Astrocyte of the cerebellum (primary cell): ENCODE results near the gene HTT.

Source experiments
- DNase-seq: peaks from one replicate; pipeline ENCODE4 v3.0.0-alpha.2; 2011; ENCODE audit warnings: low read depth
- H3K4me3 ChIP-seq: 2 replicates; pipeline ENCODE4 v1.5.1; 2011; ENCODE audit warnings: mild to moderate bottlenecking, low read depth, low read length, moderate library complexity
- in situ Hi-C: cut with HindIII; loops from 2 replicates; pipeline ENCODE4 v1.10.0; 2017; ENCODE audit warnings: low sequenced_read_pairs
- TF ChIP-seq, protein P1 (sequence below): IDR thresholded peaks from 2 replicates; pipeline ENCODE4 v1.5.1; 2012; ENCODE audit warnings: low read length, low read depth, moderate library complexity, mild to moderate bottlenecking; ENCODE audit errors: missing control alignments

HTT gene

DNA sequence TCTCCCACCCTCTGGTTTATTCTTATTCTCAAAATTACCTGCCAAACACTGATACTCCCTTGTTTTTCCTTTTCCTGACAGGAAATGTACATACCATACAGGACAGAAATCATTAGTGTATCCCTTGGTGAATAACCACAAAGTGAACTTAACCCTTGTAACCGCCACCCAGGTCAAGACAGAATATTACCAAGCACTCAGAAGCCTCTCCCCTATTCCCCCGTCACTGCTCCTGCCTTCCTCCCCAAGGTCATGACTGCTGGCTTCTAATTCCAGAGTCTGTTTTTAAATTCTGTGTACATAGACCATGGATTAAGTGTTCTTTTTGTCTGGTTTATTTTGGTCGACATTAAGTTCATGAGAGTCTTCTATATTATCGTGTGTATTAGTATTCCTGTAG, 37.7 kb downstream of the HTT start:
- in situ Hi-C loops: no loop called here
- TF ChIP-seq, protein P1, sequence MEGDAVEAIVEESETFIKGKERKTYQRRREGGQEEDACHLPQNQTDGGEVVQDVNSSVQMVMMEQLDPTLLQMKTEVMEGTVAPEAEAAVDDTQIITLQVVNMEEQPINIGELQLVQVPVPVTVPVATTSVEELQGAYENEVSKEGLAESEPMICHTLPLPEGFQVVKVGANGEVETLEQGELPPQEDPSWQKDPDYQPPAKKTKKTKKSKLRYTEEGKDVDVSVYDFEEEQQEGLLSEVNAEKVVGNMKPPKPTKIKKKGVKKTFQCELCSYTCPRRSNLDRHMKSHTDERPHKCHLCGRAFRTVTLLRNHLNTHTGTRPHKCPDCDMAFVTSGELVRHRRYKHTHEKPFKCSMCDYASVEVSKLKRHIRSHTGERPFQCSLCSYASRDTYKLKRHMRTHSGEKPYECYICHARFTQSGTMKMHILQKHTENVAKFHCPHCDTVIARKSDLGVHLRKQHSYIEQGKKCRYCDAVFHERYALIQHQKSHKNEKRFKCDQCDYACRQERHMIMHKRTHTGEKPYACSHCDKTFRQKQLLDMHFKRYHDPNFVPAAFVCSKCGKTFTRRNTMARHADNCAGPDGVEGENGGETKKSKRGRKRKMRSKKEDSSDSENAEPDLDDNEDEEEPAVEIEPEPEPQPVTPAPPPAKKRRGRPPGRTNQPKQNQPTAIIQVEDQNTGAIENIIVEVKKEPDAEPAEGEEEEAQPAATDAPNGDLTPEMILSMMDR: no peak
- no peak for DNase-seq
- H3K4me3 ChIP-seq: no peak overlapping the region

DNA sequence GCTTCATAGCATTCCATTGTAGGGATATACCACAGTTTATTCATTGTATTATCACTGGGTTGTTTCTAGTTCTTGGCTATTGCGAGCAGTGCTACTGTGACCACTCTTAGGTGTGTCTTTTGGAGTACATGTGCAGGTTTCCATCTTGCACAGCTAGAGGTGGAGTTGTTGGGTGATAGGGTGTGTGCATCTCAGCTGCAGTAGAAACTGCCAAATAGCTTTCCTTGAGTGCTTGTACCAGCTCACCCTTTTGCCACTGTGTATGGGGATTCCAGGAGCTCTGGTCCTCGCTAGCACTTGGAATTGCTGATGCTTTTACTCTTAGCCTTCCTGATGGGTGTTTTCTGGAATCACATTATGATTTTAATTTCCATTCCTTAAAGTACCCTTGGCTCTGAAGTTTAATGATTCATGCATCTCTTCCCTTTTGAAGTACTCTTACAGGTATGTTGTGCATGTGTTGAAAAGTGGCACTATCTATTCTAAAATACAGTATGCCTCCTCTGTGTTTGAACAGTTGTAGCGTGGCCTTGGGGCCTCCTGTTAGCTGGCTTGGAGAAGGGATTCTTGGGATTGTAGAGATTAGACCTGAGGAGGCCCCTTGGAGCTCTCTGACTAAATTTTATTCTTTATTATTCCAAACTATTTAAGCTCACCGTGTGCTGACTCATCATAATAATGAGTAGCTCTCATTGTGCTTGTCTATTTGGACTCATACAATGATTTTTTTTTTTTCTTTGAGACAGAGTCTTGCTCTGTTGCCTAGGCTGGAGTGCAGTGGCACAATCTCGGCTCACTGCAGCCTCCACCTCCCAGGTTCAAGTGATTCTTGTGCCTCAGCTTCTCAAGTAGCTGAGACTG, 38.4 kb downstream of the HTT start:
- in situ Hi-C loops: no loop called here
- TF ChIP-seq, protein P1: no peak
- no peak overlapping the region for H3K4me3 ChIP-seq
- no peak for DNase-seq

DNA sequence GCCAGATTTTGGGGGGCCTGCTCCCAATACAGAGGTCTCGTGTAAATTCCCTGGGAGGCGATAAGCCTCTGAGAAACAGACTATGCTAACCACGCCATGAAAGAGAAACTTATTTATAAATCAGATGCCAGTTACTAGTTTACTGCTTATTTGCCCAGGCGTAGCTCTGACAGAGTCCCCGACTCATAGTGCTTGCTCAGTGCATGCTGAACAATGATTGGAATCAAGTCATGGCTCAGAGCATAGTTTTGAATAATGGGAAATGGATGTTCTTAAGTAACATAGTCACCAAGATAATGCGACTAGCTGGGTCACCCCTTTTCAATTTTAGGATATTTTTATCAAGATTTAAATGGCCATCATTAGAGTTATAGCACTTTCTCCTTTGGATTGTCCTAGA, 39.9 kb downstream of the HTT start:
- TF ChIP-seq, protein P1: no peak
- no peak overlapping the region for H3K4me3 ChIP-seq
- in situ Hi-C loops: no loop called here
- DNase-seq: no peak

DNA sequence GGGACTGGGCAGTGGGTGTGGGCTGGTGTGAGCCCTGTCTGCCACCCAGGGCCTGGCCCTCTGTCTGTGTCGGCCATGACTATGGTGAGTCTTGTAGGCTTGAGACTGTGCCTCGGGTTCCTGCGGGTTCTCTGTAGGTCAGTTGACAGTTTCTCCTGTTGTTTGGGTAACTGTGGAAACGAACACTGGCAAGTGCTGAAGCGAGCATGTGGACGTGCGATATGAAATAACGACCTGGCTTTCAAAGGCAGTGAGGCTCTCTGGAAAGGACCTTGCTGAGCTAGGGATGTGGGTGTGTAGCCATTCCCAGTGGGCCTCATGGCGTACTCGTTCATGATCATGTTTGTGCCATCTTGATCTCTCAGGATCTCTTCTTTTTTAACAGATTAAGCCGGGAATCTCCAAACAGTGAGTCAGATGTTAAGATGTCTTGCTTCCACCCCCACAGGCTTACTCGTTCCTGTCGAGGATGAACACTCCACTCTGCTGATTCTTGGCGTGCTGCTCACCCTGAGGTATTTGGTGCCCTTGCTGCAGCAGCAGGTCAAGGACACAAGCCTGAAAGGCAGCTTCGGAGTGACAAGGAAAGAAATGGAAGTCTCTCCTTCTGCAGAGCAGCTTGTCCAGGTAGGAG, 41.3 kb downstream of the HTT start:
- no peak overlapping the region for H3K4me3 ChIP-seq
- no peak for DNase-seq
- TF ChIP-seq, protein P1: no peak
- in situ Hi-C loops: no loop called here

DNA sequence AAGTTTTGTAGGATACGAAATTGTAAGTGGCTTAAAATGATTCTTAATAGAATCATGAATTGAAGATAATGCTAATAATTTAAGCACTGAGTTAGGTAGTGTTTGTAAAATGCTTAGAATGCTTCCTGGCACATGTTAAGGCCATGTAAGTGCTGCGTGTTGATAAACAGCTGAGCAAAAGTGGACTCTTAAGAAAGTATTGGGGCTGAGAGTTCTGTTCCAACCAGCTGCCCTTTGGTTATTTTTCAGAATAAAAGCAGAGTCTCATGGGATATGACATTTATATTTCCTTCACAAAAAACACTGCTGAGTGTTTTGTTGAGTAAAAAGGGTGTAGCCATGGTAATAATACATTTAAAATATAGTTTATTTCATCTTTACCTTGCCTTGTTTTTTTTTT, 42.5 kb downstream of the HTT start:
- no peak for DNase-seq
- in situ Hi-C loops: no loop called here
- H3K4me3 ChIP-seq: no peak overlapping the region
- TF ChIP-seq, protein P1: no peak

DNA sequence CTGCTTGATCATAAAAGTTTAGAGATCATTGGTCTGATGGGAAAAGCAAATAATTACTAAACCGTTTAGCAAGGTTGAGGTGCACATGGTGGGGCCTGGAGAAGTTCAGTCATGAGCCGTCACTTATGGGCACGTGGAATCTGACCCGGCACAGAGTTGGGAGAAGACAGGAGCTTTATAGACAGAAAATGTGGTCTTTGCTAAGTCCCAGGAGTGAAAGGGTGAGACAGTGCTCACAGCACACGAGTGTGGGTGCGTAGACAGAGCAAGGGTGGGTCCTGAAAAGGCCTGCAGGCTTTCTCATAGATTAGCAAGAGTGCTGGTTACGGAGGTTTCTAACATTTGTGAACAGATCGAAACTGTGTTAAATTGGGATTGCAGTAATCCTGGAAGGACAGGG, 43.8 kb downstream of the HTT start:
- DNase-seq: no peak
- TF ChIP-seq, protein P1: no peak
- H3K4me3 ChIP-seq: no peak overlapping the region
- in situ Hi-C loops: no loop called here
